C4-2B (cell line): ENCODE measurements around the gene CLCA1.

Source experiments
- H3K27ac ChIP-seq: fragments of 450-650 bp; 2 replicates; pipeline ENCODE4 v1.5.1; 2017
- ZFX ChIP-seq: fragments of 450-650 bp; IDR thresholded peaks from 2 replicates; pipeline ENCODE4 v1.6.1; 2017
- TF ChIP-seq, protein P1 (sequence below): fragments of 450-650 bp; conservative IDR thresholded peaks from 2 replicates; pipeline ENCODE4 v1.5.1; 2017; ENCODE audit warnings: mild to moderate bottlenecking

CLCA1 gene

DNA sequence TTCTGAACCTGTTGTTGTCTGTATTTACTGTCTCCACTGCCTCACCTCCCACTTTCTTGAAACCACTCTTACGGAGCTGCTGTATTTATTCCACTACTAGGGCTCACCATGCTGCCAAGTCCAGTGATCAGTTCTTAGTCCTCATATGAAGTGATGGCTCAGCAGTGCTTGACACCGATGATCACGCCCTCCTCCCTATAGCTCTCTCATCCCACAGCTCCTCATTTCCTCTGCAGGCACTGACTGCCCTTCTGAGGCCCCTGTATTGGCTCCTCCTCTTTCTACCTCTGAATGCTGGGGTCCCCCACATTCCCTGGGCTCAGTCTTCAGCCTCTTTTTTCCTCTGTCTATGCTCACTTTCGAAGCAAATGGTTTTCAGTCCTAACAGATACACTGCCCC is 3.4 kb downstream of the CLCA1 start:
- H3K27ac ChIP-seq, result no peak overlapping the region
- TF ChIP-seq, protein P1, sequence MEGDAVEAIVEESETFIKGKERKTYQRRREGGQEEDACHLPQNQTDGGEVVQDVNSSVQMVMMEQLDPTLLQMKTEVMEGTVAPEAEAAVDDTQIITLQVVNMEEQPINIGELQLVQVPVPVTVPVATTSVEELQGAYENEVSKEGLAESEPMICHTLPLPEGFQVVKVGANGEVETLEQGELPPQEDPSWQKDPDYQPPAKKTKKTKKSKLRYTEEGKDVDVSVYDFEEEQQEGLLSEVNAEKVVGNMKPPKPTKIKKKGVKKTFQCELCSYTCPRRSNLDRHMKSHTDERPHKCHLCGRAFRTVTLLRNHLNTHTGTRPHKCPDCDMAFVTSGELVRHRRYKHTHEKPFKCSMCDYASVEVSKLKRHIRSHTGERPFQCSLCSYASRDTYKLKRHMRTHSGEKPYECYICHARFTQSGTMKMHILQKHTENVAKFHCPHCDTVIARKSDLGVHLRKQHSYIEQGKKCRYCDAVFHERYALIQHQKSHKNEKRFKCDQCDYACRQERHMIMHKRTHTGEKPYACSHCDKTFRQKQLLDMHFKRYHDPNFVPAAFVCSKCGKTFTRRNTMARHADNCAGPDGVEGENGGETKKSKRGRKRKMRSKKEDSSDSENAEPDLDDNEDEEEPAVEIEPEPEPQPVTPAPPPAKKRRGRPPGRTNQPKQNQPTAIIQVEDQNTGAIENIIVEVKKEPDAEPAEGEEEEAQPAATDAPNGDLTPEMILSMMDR, result no peak
- no peak for TF ChIP-seq ZFX

DNA sequence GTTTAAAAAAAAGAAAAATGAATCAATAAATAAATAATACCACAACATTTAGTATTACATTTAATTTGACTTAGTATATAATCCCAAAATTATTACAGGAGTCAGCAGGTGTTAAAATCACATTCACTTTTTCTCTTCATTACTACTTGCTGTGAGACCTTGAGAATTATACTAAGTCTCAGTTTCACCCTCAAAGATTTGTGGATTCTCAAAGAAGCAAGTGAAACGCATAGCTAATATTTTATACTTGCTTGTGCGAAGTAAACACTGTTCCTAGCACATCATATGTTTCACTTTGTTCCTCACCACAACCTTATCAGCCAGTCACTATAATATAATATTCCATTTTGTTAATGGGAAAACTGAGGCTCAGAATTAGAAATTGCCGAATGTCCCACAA is 4.0 kb downstream of the CLCA1 start:
- no peak overlapping the region for H3K27ac ChIP-seq
- TF ChIP-seq ZFX, result no peak
- TF ChIP-seq, protein P1, result no peak

DNA sequence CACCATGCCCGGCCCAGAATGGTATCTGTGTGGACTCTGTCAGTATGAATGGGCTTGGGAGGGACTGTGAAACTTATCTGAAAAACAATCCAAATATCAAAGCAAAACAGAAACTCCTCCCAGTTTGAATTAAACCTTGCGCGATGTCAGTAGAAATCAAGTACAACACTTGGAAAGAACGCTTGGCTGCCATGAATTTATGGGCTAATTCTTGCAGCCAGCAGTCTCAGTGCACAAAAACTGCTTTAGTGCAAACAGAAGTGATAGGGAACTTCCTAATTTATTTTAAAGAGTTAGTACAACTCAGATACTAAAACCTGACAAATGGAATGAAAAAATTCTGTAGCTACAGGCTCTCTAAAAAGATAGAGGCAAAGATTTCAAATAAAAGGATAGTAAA is 8.5 kb downstream of the CLCA1 start:
- TF ChIP-seq, protein P1, result no peak
- no peak for TF ChIP-seq ZFX
- no peak overlapping the region for H3K27ac ChIP-seq

DNA sequence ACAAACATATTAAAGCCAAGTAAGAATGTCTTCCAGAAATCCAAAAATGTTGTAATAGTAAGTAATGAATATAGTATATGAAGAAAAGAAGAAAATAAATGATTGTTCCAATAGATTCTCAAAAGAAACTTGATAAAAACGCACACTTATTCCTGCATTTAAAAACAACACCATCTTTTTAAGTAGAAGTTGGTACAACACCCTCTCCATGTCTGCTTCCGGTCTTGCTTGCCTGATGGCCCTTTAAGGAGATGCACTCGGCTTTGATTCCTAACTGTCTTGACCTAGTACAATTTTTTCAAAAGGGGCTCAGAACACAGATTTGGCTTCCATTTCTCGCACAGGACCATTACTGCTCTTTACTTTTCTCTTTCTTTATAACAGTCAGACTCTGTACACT is 9.0 kb downstream of the CLCA1 start:
- H3K27ac ChIP-seq, result no peak overlapping the region
- no peak for TF ChIP-seq ZFX
- TF ChIP-seq, protein P1, result no peak

DNA sequence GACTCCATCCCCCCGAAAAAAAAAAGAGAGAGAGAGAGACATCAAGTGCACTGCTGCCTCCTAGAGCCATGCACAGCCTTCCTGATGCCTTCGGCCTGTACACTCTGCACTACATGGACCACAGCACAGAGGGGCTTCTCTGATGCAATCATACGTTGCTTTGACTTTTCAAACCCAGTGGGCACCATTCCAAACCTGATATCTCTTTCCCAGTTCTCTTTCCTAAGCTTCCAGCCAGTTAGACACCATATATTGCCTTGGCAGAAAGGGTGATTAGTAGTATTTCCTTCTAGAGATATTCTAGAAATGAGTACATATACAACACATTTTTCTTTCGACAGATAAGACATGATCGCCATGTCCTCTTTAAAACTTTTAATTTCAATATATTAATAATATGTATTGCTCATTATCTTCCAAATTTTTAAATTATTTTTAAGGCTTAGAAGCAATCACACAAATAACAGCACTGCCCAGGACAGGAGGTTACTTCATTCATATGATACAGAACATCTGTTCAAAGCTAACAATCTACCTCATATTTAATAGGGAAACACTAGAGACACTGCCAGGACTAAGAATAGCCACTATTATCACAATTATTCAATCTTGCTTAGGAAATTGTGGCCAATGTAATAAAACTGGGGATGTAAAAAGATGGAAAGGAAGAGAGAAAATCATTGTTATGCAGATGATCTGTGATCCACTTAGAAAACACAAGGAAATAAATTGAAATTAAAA is 9.9 kb downstream of the CLCA1 start:
- no peak overlapping the region for H3K27ac ChIP-seq
- no peak for TF ChIP-seq ZFX
- TF ChIP-seq, protein P1, result no peak

DNA sequence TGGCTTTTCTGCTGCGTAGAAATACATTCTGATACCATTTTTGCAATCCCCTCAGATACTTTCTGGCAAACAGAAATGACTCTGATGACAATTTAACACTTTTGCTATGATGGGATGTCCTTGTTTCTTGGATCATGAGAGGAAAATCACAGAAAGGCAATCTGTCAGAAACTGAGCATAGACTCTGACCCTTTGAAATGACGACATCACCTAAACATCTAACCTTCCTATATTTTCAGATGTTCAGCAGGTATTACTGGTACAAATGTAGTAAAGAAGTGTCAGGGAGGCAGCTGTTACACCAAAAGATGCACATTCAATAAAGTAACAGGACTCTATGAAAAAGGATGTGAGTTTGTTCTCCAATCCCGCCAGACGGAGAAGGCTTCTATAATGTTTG is 13.2 kb downstream of the CLCA1 start:
- TF ChIP-seq, protein P1, result no peak
- TF ChIP-seq ZFX, result no peak
- no peak overlapping the region for H3K27ac ChIP-seq

DNA sequence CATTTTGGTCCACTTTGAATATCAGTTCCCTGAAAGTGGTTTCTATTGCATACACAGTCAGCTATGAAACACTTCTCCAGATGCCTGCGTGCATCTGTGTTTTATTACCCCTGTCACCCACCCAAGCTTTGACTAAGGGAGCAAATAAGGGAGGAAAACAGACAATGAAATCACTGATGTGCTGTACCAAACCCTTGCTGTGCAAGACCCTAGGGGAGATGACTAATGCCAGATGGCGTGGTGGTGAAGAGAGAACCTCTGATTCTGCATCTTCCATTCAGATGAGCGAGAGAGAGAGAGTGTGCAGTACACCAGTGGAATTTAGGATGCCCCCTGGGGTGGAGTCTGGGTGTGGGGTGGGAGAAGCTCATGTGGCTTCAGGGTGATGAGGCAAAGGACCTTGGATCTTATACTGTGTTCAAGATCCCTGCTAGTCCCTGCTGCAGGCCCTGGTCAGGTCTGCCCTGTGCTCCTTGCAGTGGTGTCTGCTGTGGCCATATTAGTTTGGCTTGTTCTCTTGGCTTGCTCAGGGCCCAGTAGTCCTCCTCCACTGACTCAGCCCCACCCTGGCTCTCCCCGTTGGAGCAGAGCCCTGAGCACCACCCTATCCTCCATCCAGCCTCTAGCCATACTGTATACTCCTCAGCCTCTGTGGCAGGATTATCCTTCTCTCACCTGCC is 18.5 kb downstream of the CLCA1 start:
- TF ChIP-seq, protein P1, result no peak
- TF ChIP-seq ZFX, result no peak
- no peak overlapping the region for H3K27ac ChIP-seq
